Adrenal gland (tissue), 12 donors: ENCODE measurements around the gene SMYD5. TPM values are rescaled to one million over a fixed set of nuclear protein-coding genes. Genes with fewer than 3 reads are reported as not detected.
A peak's percentile ranks its signal among the peaks of the same experiment; 100 is the strongest.

Experiments
- DNase-seq, 7 donors: peaks; one replicate each; pipeline ENCODE4 v3.0.0-alpha.2; 2019 to 2020
- H3K27ac ChIP-seq, 5 donors: fragments of 200-600 bp; sonication (generic) in 4 of 5; 1 replicate in 3 of 5; 2 replicates in 2 of 5; pipeline versions ENCODE4 v1.5.1 to v1.8.0; 2016 to 2020; ENCODE audit warnings: mild to moderate bottlenecking in 1 of 5
- H3K27me3 ChIP-seq: fragments of 200-600 bp; 2 replicates; pipeline ENCODE4 v1.8.0; 2021
- H3K36me3 ChIP-seq, 2 donors: fragments of 200-600 bp; replicated peaks in 1 of 2; 1 replicate in 1 of 2; 2 replicates in 1 of 2; pipeline versions ENCODE4 v1.5.1 to v1.8.0; 2018 to 2022
- H3K4me1 ChIP-seq, 2 donors: fragments of 200-600 bp; replicated peaks in 1 of 2; 1 replicate in 1 of 2; 2 replicates in 1 of 2; pipeline versions ENCODE4 v1.5.1 to v1.8.0; 2018 to 2021
- H3K4me3 ChIP-seq, 4 donors: fragments of 200-600 bp; sonication (generic) in 3 of 4; one replicate each; pipeline ENCODE4 v1.5.1; 2016 to 2018
- H3K9me3 ChIP-seq, 3 donors: fragments of 200-600 bp; sonication (generic) in 1 of 3; replicated peaks in 1 of 3; 1 replicate in 2 of 3; 2 replicates in 1 of 3; pipeline versions ENCODE4 v1.5.1 to v1.8.0; 2016 to 2021
- CTCF ChIP-seq, 6 experiments: fragments of 450-650 bp in 4 of 6; fragments of 200-600 bp in 2 of 6; sonication (generic) in 1 of 6; IDR thresholded peaks; 1 replicate in 5 of 6; 2 replicates in 1 of 6; pipeline versions ENCODE4 v1.5.1 to v1.8.0; 2016 to 2021; ENCODE audit warnings: antibody characterized with exemption in 6 of 6, mild to moderate bottlenecking in 2 of 6, moderate library complexity in 1 of 6
- POLR2A ChIP-seq, 2 donors: fragments of 450-650 bp; IDR thresholded peaks; one replicate each; pipeline ENCODE4 v1.6.1; 2017; ENCODE audit warnings: antibody characterized with exemption in 2 of 2, mild to moderate bottlenecking in 2 of 2, moderate library complexity in 1 of 2
- WGBS, 4 donors: extraction: QIAGEN DNeasy Blood & Tissue Kit in 2 of 4; methylation state at CpG; one replicate each; pipeline versions ENCODE4 v1.1.5 to v1.1.7; 2013 to 2017; 5-methylcytosine and 5-hydroxymethylcytosine counted together
- intact Hi-C, 2 donors: fragments of 100-400 bp; cut with DNase I; formaldehyde crosslinking; loops; one replicate each; pipeline versions ENCODE4 v1.14.1 to v1.15.0; 2022 to 2023
- polyA plus RNA-seq, 3 donors: library from polyadenylated mRNA; stranded (reverse); fragments of 200-250 nt in 2 of 3; fragments of 350-450 nt in 1 of 3; fragmentation: Illumina TruSeq in 1 of 3; extraction: RNeasy Lipid Tissue Mini Kit (QIAGEN cat#74804) in 1 of 3; gene quantifications; one replicate each; pipeline ENCODE4 v1.2.3, GENCODE V29; 2013 to 2014
- total RNA-seq, 9 donors: library from RNA; depleted of rRNA in 4 of 9; stranded (reverse); fragments of >200 nt in 4 of 9; fragments of 120-200 nt in 1 of 9; fragmentation: NEBNext Ultra II Directional in 1 of 9; extraction: Animal tissue kit (Norgen Biotek cat#: 25700) in 1 of 9; gene quantifications; one replicate each; pipeline versions ENCODE4 v1.1.0 to v1.2.4, GENCODE V29; 2013 to 2023
- donor health status: healthy with polysubstance abuse.
- donor health status: Bipolar disorder and iron deficiency.
- donor health status: DM: yes; HTN: yes; CAD: no.
- donor health status: DM: no; HTN: no; CAD: no.
- donor health status: DM: no; HTN: no; CAD: no.
- donor health status: DM: yes; HTN: yes; CAD: no.

The SMYD5 gene
- total and polyA plus RNA-seq, 12 donors, result 8.7 to 45.4 (median 28.1) TPM

- Histone ChIP-seq H3K4me1 (peaks cover 13 to 15% of the 10 kb centered on the region in 2 donors), H3K27ac (no peak overlapping the region), H3K9me3 (no peaks in the 10 kb centered on the region), H3K4me3 (no peak overlapping the region), H3K27me3 (no peaks in the 10 kb centered on the region), H3K36me3 (peaks cover 0 to 3% of the 10 kb centered on the region in 2 donors)
- WGBS, 4 donors, result 88 to 96% (median 92%) methylated on average over 9 of the region's 9 CpGs
- intact Hi-C loops, result no loop called here
- no peak for TF ChIP-seq POLR2A (IDR thresholded peaks at IDR 0.05)
- no peak for TF ChIP-seq CTCF (IDR thresholded peaks at IDR 0.05)
- DNase-seq, result no peak
Measured at GRCh38 chr2:73258913-73259215, 44.8 kb downstream of the SMYD5 start.

- 90 to 95% (median 92%) methylated on average over 6 to 8 of the region's 8 CpGs for WGBS, 4 donors
- Histone ChIP-seq H3K27me3 (no peaks in the 10 kb centered on the region), H3K27ac (no peak overlapping the region), H3K4me1 (peaks cover 11% of the 10 kb centered on the region in 2 donors), H3K9me3 (no peaks in the 10 kb centered on the region), H3K36me3 (no peaks in the 10 kb centered on the region), H3K4me3 (no peak overlapping the region)
- no peak for TF ChIP-seq CTCF (IDR thresholded peaks at IDR 0.05)
- TF ChIP-seq POLR2A (IDR thresholded peaks at IDR 0.05), result no peak
- intact Hi-C loops, result no loop called here
- no peak for DNase-seq
Measured at GRCh38 chr2:73259276-73259675, 45.2 kb downstream of the SMYD5 start.

- Histone ChIP-seq H3K27ac (no peak overlapping the region), H3K4me1 (peaks cover 5 to 6% of the 10 kb centered on the region in 2 donors), H3K36me3 (no peaks in the 10 kb centered on the region), H3K4me3 (no peak overlapping the region), H3K9me3 (no peaks in the 10 kb centered on the region), H3K27me3 (no peaks in the 10 kb centered on the region)
- WGBS, 4 donors, result 69 to 87% (median 81%) methylated on average over 4 of the region's 4 CpGs
- no peak for TF ChIP-seq POLR2A (IDR thresholded peaks at IDR 0.05)
- TF ChIP-seq CTCF (IDR thresholded peaks at IDR 0.05), result no peak
- DNase-seq, result no peak
- intact Hi-C loops, result no loop called here
Measured at GRCh38 chr2:73259704-73260337, 45.8 kb downstream of the SMYD5 start.

- H3K4me1 ChIP-seq, result no peaks in the 10 kb centered on the region
- intact Hi-C loops, result no loop called here
- H3K27me3 ChIP-seq, result no peaks in the 10 kb centered on the region
- TF ChIP-seq POLR2A (IDR thresholded peaks at IDR 0.05), result no peak
- TF ChIP-seq CTCF (IDR thresholded peaks at IDR 0.05), result peak; percentile 41 to 73 (median 64)
- H3K9me3 ChIP-seq, result no peaks in the 10 kb centered on the region
- DNase-seq, result peak; percentile 80 to 87 (median 83)
- H3K4me3 ChIP-seq, result no peak overlapping the region
- WGBS, 4 donors, result 25 to 60% (median 34%) methylated on average over 1 to 17 of the region's 17 CpGs
- no peak overlapping the region for H3K27ac ChIP-seq
- H3K36me3 ChIP-seq, result no peaks in the 10 kb centered on the region
Measured at GRCh38 chr2:73260338-73260984, 46.4 kb downstream of the SMYD5 start.
